ENCODE data around the gene AP3S2. TPM values are rescaled to one million over a fixed set of nuclear protein-coding genes. Genes with fewer than 3 reads are reported as not detected.
A peak's percentile ranks its signal among the peaks of the same experiment; 100 is the strongest.

Gene AP3S2
- polyA plus RNA-seq, 3 donors: 30.8 to 41.2 (median 32.4) TPM

DNA sequence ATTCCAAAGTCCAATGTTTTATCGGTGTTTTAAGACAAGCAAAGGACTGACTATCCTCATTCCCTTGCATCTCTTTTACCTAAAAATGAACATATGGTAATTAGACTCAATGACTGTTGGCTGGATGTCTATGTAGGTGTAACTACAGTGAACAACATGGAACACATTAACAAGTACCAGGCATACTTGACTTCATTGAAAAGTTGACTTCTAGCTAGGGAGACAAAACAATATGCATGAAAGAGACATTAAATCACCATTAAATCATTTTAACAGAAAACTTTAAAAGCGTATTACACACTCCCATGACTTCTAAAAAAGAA lies 44.9 kb downstream of the AP3S2 start:
- Histone ChIP-seq H2AFZ (ENCODE audit: insufficient read depth, low read depth, low read length, poor library complexity, severe bottlenecking) (no peak overlapping the region), H3K27me3 (ENCODE audit: control insufficient read depth in 2 of 2, insufficient read depth in 2 of 2, low read length in 2 of 2) (no peaks in the 10 kb centered on the region), H3K4me2 (replicated peaks; ENCODE audit: extremely low read depth, low read length, poor library complexity, severe bottlenecking) (peak overlapping the region; percentile 72), H3K4me1 (ENCODE audit: control insufficient read depth in 1 of 2, insufficient read depth in 2 of 2, low read length in 2 of 2) (peaks cover 60 to 65% of the 10 kb centered on the region in 2 donors), H3K79me2 (ENCODE audit: insufficient read depth, low read length) (peaks cover 17% of the 10 kb centered on the region), H3K27ac (ENCODE audit: low read depth in 1 of 2, low read length in 2 of 2) (peak overlapping the region; percentile 64 to 96), H3K9ac (ENCODE audit: insufficient read depth, low read length, poor library complexity, severe bottlenecking) (peak overlapping the region; percentile 61), H4K20me1 (ENCODE audit: insufficient read depth, low read length) (no peaks in the 10 kb centered on the region), H3K9me3 (replicated peaks in 1 of 2; ENCODE audit: control insufficient read depth in 1 of 2, insufficient read depth in 1 of 2, low read length in 2 of 2) (no peaks in the 10 kb centered on the region), H3K36me3 (replicated peaks in 1 of 2; ENCODE audit: control insufficient read depth in 1 of 2, insufficient read depth in 2 of 2, low read length in 2 of 2) (peaks cover 7 to 27% of the 10 kb centered on the region in 2 donors), H3K4me3 (replicated peaks in 1 of 3; ENCODE audit: low read depth in 2 of 3, low read length in 3 of 3) (peak overlapping the region in 2 of 3 experiments; percentile 32 to 57)
- peak overlapping the region; percentile 88 to 99 (median 98) for H3K27ac Mint-ChIP-seq
- TF ChIP-seq, protein P1, sequence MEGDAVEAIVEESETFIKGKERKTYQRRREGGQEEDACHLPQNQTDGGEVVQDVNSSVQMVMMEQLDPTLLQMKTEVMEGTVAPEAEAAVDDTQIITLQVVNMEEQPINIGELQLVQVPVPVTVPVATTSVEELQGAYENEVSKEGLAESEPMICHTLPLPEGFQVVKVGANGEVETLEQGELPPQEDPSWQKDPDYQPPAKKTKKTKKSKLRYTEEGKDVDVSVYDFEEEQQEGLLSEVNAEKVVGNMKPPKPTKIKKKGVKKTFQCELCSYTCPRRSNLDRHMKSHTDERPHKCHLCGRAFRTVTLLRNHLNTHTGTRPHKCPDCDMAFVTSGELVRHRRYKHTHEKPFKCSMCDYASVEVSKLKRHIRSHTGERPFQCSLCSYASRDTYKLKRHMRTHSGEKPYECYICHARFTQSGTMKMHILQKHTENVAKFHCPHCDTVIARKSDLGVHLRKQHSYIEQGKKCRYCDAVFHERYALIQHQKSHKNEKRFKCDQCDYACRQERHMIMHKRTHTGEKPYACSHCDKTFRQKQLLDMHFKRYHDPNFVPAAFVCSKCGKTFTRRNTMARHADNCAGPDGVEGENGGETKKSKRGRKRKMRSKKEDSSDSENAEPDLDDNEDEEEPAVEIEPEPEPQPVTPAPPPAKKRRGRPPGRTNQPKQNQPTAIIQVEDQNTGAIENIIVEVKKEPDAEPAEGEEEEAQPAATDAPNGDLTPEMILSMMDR (IDR thresholded peaks at IDR 0.05): no peak
- peak overlapping the region in 1 of 2 donors; percentile 49 for H3K4me3 Mint-ChIP-seq
- intact Hi-C loops (cut with micrococcal nuclease): loop anchor here (5.0 kb wide), 2 partner anchors 37 to 67 kb away; partner anchors contain the start of gene ANPEP (in 1 of the 2)
- no peaks in the 10 kb centered on the region for H3K27me3 Mint-ChIP-seq (ENCODE audit: low read depth in 3 of 3)
- peaks cover 43 to 71% of the 10 kb centered on the region in 2 donors for H3K36me3 Mint-ChIP-seq
- H3K4me1 Mint-ChIP-seq: peaks cover 68% of the 10 kb centered on the region
- DNase-seq: no peak
- H3K9me3 Mint-ChIP-seq: no peaks in the 10 kb centered on the region
- WGBS (ENCODE audit: insufficient coverage): no CpG with 5 or more reads among the region's 2 CpGs

DNA sequence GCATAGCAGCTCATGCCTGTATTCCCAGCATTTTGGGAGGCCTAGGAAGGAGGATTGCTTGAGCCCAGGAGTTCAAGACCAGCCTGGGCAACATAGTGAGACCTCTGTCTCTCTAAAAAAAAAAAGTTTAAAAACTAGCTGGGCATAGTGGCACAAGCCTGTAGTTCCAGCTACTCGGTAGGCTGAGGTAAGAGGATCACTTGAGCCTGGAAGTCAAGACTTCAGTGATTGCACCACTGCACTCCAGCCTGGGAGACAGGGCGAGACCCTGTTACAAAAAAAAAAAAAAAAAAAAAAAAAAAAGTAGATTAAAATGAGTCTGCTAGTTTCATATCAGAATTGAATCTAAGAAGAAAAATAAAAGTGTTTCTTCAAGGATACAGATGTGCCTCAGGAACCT lies 46.7 kb downstream of the AP3S2 start:
- H3K27me3 Mint-ChIP-seq (ENCODE audit: low read depth in 3 of 3): no peaks in the 10 kb centered on the region
- peaks cover 17% of the 10 kb centered on the region for H3K79me2 ChIP-seq (ENCODE audit: insufficient read depth, low read length)
- no peak overlapping the region for H3K4me3 Mint-ChIP-seq
- H2AFZ ChIP-seq (ENCODE audit: insufficient read depth, low read depth, low read length, poor library complexity, severe bottlenecking): no peak overlapping the region
- H3K27ac Mint-ChIP-seq: peak overlapping the region in 6 of 7 donors; percentile 41 to 98 (median 88)
- DNase-seq: no peak
- H3K36me3 ChIP-seq (replicated peaks in 1 of 2; ENCODE audit: control insufficient read depth in 1 of 2, insufficient read depth in 2 of 2, low read length in 2 of 2): peaks cover 13 to 33% of the 10 kb centered on the region in 2 donors
- no peaks in the 10 kb centered on the region for H3K27me3 ChIP-seq (ENCODE audit: control insufficient read depth in 2 of 2, insufficient read depth in 2 of 2, low read length in 2 of 2)
- H3K9me3 ChIP-seq (replicated peaks in 1 of 2; ENCODE audit: control insufficient read depth in 1 of 2, insufficient read depth in 1 of 2, low read length in 2 of 2): no peaks in the 10 kb centered on the region
- no peak overlapping the region for H3K4me2 ChIP-seq (replicated peaks; ENCODE audit: extremely low read depth, low read length, poor library complexity, severe bottlenecking)
- TF ChIP-seq, protein P1 (IDR thresholded peaks at IDR 0.05): no peak
- H3K9me3 Mint-ChIP-seq: no peaks in the 10 kb centered on the region
- peak overlapping the region in 1 of 2 donors; percentile 96 for H3K27ac ChIP-seq (ENCODE audit: low read depth in 1 of 2, low read length in 2 of 2)
- peaks cover 62% of the 10 kb centered on the region for H3K4me1 Mint-ChIP-seq
- no peak overlapping the region for H3K9ac ChIP-seq (ENCODE audit: insufficient read depth, low read length, poor library complexity, severe bottlenecking)
- no CpG with 5 or more reads among the region's 2 CpGs for WGBS (ENCODE audit: insufficient coverage)
- intact Hi-C loops (cut with micrococcal nuclease): loop anchor here (5.0 kb wide), 2 partner anchors 35 to 65 kb away; partner anchors contain the start of gene ANPEP (in 1 of the 2)
- H4K20me1 ChIP-seq (ENCODE audit: insufficient read depth, low read length): no peaks in the 10 kb centered on the region
- peaks cover 52 to 55% of the 10 kb centered on the region in 2 donors for H3K4me1 ChIP-seq (ENCODE audit: control insufficient read depth in 1 of 2, insufficient read depth in 2 of 2, low read length in 2 of 2)
- H3K36me3 Mint-ChIP-seq: peaks cover 41 to 73% of the 10 kb centered on the region in 2 donors
- no peak overlapping the region for H3K4me3 ChIP-seq (replicated peaks in 1 of 3; ENCODE audit: low read depth in 2 of 3, low read length in 3 of 3)
